ENCODE data around the gene KRT82.
A peak's percentile ranks its signal among the peaks of the same experiment; 100 is the strongest.

KRT82 gene

DNA sequence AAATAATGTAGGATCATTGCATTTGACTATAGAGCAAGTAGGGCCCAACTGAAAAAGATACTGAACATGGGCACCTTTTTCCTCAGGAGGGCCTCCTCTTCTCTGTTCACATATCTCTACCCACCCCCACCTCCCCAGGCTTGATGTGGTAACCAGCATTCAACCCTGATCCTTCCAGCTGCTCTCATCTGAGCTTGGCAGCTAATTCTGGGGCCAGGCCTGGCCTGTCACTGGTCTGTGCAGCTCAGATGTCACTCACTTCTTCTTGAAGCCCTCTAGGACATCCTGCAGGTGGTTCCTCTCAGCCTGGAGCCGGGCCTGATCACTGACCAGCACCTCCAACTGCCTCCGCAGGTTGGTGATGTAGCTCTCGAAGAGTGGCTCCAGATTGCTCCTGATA is 22.8 kb downstream of the KRT82 start:
- no peak for DNase-seq (ENCODE audit: low read depth in 2 of 2)

DNA sequence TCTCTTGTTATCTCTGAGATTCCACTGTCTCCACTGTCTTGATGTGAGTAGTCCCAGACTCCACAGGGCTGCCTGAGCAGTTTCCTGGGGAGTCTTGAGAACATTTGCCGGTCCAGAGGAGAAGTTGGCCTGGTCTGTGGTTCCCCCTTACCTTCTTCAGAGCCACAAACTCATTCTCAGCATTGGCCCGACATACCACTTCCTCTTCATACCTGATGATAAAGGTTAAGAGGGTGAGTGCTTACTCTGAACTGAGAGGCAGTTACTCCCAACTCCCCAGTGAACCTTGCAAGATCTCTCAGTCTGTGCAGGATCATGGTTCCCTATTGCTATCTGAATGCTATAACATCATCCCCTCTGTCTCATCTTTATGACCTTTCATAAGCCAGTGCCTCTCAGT is 23.3 kb downstream of the KRT82 start:
- no peak for DNase-seq (ENCODE audit: low read depth in 2 of 2)

DNA sequence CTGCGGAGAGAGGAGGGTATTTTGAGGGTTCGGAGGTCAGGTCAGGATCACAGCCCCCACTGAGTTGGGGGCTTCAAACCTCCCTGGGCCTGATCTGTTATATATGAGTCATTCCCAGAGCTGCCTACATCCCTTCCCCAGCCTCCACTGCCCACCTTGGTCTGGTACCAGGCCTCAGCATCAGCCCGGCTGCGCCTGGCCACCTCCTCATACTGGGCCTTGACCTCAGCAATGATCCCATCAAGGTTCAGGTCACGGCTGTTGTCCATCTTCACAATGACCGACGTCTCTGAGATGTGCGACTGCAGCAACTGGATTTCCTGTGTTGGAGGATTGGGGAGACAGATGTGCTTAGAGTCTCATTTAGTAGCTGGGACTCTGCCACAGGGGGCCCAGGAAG is 24.9 kb downstream of the KRT82 start:
- DNase-seq (ENCODE audit: low read depth in 2 of 2): no peak

DNA sequence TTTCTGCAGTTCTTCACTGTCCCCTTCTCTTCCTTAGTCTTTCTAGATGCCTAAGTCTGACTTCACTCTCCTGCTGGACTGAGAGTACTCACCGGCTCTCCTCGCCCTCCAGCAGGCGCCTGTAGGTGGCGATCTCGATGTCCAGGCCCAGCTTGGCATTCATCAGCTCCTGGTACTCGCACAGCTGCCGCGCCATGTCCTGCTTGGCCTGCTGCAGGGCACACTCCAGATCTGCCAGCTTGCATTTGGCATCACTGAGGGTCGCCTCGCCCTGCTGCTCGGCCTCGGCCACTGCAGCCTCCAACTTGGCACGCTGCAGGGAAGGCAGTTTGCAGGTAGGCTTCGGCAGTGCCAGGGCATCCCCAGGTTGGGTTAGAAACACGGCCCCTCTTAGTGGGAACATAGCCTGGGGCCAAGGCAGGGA is 25.9 kb downstream of the KRT82 start:
- no peak for DNase-seq (ENCODE audit: low read depth in 2 of 2)

DNA sequence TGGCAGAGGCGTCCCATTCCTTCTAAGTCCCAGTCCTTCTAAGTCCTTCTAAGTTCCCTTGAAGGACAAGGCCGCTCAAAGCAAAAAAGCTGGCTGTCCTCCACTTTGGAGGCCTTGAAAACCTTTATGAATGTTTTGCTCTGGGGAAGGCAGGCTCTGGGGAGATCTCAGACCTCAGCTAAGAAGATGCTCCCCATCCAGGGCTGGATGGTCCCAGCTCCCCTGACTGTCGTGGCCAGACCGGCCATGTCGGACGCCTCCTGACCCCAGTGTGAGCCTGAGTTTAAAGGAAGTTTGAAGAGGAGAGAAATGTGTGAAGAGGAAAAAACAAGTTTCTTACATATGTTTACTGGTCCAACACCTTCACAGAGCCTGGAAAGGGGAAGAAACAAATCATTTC is 26.6 kb downstream of the KRT82 start:
- no peak for DNase-seq (ENCODE audit: low read depth in 2 of 2)

DNA sequence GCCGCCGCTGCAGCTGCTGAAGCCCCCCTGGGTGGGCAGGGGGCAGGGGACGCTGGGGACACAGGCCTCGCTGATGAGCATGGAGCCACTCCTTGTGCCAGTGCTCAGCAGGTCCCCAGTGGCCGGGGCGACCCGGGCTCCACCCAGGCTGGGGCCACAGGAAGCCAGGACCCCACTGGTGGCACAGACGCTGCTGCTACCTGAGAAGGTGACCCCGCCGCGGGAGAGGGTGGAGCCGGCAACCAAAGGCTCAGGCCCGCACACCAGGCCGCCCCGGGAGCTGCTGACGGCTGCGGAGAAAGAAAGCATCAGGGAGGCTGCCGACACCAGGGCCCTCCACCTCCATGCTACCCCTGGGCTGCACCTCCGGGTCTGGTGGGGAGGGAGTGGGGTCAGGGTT is 28.0 kb downstream of the KRT82 start:
- DNase-seq (ENCODE audit: low read depth in 2 of 2): no peak

DNA sequence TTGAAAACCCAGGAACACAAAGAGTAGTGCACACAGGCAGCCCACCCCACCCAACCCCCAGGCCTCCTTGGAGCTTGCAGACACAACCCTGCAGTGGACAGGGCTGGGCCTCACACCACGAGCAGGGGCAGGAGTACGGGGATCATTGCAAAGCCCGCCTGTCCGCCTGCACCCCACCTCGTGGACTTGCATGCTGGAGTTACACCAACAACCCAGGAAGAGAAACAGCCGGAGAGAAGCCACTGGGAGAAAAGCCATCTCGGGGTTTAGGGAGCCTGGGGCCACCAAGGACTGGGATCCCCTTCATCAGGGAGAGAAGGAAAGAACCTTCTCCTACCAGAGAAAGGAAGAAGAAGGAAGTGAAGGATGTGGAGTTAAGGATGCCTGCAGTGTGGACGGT is 28.9 kb downstream of the KRT82 start:
- DNase-seq (ENCODE audit: low read depth in 2 of 2): no peak

DNA sequence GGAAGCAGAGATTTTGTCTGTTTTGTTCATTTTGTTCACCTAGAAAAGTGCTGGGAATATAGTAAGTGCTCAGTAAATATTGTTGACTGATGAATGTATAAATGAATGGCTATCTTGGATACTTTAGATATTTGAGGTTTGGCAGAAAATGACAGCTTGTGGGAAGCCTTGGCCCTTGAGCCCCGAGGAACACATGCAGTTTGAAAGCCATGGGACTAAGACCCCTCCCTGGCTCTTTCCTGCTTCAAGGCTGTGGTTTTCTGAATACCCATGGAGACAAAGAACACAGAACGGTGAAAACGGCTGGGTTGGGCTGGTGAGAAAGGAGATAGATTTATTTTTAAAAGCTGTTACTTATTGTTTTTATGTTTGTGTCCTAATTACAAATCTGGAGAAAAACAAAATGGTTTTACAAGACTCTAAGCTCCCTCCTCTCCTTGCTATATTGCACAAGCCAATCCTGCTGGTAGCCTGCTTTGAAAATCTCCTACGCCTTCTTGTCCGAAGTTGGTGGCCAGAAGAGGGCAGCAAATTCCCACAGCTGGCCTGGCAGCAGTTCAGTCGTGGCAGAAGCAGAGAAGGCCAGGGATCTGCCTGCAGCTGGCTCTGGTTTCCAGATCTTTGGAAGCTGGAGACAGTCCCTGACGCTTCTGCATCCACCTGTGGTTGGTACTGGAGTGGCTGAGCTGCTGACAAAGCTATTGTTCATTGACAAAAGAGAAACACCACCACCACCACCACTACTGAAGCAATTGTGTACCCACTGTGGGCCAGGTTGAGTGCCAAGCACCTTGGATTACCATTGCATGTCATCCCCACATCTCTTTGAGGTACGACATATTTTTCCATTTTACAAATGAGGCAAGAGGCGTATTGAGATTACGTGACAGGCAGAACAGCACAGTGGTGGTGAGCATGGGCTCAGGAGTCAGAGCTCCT is 33.6 kb downstream of the KRT82 start:
- DNase-seq (ENCODE audit: low read depth in 2 of 2): peak; percentile 41 to 49

DNA sequence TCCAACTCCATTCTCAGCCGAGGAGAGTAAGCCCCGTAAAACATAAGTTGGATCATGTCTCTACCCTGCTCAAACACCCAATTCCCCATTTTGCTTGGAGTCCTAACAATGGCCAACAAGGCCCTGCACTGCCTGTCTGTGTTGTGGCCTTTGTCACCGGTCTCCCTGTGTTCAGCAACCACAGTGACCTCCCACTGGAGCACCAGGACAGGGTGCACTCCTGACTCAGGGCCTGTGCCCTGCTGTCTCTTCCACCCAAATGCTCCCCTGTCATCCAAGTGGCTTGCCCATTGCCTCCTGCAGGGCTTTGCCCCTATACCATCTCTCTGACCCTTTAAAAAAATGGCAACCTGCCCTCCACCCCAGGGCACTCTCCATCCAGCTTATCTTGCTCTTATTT is 34.4 kb downstream of the KRT82 start:
- no peak for DNase-seq (ENCODE audit: low read depth in 2 of 2)

DNA sequence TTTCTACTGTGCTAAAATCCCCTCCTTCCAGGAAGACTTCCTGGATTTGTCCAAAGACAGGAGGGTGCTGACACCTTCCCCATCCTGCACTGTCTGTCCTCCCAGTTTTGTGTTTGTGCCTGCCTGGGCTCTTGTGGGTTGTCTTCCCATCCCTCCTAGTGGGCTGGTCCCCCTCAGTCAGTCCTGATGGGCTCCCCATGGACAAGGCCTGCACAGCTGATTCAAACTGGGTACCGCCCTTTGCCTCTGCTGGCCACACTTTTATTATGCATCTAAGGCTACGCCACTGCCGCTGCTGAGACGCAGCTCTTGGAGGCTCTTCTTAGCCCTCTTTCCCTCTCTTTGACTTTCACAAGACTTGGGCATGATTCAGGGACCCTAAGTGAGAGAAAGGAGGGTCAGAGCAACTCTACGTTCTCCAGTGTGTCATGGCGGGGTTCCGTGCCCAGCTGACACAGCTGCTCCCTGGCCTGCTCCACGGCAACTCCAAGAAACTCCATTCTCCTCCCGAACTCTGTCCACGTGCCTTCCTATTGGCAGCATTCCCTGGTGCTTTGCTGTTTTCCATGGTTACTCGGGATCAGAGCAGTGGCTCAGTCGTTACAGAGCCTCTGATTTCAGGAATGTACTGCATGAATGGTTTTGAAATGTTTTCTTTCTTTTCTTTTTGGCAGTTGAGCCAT is 35.1 kb downstream of the KRT82 start:
- DNase-seq (ENCODE audit: low read depth in 2 of 2): no peak

DNA sequence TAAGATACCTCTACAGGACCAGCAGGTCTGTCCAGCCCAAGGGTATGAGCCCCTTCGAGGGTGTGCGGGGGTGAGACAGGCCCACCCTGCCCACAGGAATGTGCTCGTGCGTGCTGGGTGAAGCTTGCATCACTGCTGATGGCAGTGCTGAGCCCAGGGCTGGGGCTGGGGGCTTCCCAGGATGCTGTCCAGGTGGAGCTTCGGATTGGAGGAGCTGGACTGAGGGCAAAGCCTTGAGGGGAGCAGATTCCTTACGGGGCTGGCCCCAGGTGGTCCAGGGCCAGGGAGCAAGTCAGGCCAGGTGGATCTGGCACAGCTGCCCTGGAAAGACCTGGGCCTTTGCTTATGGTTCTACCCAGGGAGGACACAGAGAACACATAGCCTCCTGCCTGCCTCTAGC is 36.3 kb downstream of the KRT82 start:
- DNase-seq (ENCODE audit: low read depth in 2 of 2): no peak

DNA sequence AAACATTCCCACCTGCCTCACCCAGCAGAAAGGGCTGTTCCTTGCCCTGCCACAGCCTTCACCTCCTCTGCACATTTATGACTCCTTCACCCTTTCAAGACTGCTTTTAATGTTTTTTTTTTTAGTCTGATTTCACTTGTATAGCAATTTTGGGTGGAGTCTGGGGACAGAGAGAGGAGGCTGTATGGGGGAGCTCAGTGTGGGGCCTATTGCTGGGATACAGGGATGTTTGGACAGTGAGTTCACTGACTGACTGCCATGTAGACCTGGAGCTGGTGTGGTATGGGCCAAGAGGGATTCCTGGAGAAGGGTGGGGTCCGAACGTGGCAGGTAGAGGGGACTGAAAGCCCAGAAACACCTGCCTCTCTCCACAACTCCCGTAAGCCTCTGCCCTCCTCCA is 36.9 kb downstream of the KRT82 start:
- no peak for DNase-seq (ENCODE audit: low read depth in 2 of 2)

DNA sequence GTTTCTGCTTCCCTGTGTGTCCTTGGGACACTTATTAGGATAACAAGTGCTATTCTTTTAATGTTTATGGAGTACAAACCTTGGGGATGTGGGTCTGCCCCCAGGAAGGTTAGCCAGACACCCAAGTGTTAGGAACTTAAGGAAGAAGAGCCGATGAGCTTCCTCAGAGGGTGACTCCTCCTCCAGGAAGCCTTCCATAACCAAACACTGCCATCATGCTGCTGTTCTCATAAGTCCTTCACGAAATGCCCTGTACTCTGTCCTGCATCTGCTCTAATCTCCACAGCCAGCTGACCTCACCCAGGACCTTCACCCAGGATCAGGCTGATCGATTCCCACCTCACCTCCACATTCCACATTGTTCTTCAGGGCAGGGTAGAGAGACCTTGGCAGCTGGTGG is 37.6 kb downstream of the KRT82 start:
- DNase-seq (ENCODE audit: low read depth in 2 of 2): no peak

DNA sequence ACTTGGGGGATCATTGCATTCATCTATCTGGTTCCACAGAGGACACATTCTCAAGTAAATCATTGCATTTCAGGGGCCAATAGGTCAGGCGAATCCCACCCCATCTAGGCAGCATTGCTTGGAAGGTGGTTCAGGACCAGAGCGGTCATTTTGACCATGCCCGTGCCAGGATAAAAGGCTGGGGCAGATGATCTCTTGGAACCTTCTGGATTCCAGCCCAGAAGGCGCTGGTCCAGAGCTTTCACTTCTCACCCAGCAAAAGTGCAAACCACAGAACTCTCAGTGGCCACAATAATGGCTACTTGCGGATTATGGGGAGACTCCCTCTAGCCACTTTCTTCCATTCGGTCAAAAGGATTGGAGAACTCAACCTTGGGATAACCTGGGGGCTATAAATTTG is 38.3 kb downstream of the KRT82 start:
- DNase-seq (ENCODE audit: low read depth in 2 of 2): no peak

DNA sequence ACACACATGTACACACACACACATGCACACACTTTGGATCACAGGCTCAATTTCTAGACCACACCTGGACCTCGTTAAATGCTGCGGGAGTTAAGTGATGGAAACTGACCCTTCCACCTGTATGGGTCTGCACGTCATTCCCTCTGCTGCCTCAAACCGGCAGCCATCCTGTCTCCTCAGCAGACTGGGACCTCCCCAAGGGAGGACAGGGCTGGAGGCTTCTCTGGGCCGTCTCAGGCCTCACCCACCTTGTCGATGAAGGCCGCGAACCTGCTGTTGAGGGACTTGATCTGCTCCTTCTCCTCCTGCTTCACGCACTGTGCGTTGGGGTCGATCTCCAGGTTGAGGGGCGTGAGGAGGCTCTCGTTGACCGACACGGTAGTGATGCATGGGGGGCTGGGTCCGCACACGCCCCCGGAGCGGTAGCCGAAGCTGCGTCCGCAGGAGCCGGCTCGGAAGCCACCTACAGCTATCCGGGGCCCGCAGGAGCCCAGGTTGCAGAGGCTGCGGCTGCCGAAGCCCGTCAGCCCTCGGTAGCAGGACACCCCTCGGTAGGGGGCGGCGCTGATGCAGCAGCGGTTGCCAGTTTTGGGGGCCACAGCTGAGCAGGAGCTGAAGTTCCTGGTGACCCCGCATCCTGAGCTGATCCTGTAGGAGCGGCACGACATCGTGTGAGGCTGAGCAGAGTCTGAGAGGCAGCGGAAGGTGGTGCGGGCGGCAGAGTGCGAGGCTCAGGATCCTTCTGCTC is 39.2 kb downstream of the KRT82 start, which contains the start of gene KRT85:
Gene KRT85 (minus strand): TSS at position 744 of the 748 bp plus-strand sequence. CDS start 76 bp downstream, at position 668.
- no peak for DNase-seq (ENCODE audit: low read depth in 2 of 2)

DNA sequence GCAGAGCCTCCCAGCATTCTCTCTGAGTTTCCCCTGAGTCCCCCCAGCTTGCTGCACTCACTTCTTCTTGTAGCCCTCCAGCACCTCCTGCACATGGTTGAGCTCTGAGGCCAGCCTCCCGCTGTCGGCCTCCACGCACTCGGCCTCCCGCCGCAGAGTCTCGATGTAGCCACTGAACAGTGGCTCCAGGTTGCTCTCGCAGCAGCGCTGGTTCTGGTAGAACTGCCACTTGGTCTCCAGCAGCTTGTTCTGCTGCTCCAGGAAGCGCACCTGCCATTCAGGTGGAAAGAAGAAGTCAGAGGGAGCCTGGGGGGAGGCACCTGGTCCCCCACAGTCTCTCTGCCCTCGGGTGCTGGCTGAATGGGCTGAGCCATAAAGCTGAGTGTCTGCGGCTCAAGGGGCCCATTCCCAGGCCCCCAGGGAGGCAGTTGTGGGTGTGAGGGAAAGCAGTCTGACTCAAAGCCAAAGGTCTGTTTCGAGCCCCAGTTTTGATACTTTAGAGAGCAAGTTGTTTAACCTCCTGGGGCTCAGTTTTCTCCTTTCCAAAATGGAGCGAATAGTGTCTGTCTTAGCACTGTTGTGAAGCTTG is 41.1 kb downstream of the KRT82 start:
- DNase-seq (ENCODE audit: low read depth in 2 of 2): no peak

DNA sequence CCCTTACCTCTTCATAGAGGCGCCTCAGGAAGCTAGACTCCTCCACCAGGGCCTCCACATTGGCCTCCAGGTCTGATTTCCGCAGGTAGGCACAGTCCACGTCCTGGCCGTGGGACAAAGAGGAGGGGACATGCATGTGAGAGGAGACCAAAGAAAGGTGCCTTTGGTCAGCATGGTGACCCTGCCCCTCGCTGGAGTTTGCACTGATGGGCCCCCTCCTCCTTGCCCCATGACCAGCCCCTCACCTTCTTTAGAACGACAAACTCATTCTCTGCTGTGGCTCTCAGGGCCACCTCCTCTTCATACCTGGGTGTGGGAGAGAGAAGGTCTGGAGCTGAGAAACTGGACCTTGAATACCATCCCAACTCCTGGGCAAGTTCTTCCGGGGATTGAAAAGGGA is 42.1 kb downstream of the KRT82 start:
- DNase-seq (ENCODE audit: low read depth in 2 of 2): no peak

DNA sequence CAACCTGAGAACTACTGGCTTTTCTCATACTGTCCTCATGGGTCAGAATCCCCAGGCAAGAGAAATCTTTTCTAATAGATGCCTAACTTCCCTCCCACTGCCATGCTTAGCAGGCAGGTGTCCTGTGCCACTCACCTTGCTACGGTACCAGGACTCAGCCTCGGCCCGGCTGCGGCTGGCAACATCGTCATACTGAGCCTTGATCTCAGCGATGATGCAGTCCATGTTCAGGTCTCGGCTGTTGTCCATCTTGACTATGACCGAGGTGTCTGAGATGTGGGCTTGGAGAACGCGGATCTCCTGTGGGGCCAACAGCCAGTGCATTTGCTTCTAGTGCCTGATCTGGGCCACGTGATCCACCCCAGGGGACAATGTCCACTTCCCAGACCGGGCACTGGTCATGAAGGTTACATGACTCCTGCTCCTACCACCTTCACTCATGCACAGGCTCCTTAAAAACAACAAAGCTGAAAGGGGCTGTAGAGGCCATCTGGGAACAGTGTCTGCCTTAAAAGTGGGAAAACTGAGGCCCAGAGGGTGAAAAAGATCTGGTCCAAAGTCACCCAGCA is 42.9 kb downstream of the KRT82 start:
- DNase-seq (ENCODE audit: low read depth in 2 of 2): no peak

DNA sequence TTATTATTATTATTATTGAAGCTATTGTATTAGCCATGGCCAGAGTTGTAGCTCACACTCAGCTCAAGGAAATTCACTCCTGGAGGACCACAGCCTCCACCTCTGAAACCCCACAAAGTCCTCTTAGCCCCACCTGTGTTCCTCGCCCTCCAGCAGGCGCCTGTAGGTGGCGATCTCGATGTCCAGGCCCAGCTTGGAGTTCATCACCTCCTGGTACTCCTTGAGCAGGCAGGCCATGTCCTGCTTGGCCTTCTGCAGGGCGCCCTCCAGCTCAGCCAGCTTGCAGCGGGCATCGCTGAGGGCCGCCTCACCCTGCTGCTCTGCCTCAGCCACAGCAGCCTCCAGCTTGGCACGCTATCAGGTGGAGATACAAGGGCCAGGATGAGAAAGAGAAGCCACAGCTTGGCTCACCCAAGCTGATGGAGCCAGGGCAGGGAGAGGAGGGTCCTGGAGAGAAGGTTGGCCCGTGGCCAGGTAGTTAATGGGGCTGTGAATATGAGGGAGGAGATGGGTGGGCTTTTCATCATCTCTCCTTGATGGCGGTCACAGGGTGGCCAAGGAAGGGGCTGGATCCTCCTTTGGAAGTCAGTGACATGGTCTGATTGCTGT is 43.9 kb downstream of the KRT82 start:
- no peak for DNase-seq (ENCODE audit: low read depth in 2 of 2)

DNA sequence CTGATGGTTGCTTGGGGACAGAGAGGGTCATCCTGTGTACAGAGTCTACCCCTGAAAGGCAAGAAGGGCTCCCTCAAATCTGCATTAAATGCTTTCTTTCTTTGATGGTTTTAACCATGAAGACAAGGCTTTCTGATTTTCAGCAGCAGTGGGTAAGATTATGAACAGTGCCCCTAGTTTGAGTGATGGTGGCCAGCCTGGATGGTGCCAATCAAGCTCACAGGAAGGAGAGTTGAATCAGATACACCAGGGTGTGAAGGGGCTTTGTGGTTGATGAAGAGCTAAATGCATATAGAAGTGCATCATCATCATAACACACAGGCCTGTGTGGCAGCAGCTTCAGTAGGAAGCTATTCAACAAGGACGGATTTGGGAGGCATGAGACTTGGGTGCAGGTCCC is 44.6 kb downstream of the KRT82 start:
- no peak for DNase-seq (ENCODE audit: low read depth in 2 of 2)

DNA sequence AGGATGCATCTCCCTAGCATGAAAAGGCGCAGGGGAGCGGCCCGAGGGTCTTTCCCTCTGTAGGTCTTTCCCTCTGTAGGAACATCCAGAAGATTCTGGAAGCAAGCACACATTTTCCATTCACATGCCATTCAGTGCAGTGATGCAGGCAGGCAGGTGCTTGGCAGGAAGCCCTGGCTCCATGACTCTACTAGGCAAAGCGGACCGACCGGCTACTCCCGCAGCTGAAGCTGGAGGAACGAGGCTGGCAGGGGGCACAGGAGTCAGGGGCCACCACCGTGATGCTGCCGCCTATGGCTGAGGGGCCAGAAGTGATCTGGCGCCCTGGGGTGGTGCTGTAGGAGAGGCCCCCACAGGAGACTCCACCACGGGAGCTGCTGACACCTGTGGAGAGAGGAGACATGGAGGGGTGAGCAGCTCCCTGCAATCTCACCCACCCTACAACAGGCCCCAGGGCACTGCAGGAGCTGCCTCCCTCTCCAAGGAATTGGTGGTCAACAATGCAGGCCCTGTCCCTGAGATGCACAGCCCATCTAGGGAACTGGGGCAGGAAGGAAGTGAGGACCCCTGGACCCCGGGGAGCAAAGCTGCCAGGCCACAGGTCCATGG is 45.4 kb downstream of the KRT82 start:
- DNase-seq (ENCODE audit: low read depth in 2 of 2): no peak
